Sigmoid colon (tissue), 7 donors: Measurements from ENCODE around the gene ACP5. TPM values are rescaled to one million over a fixed set of nuclear protein-coding genes. Genes with fewer than 3 reads are reported as not detected.
A peak's percentile ranks its signal among the peaks of the same experiment; 100 is the strongest.

Source experiments
- DNase-seq: peaks from one replicate; pipeline ENCODE4 v3.0.0-alpha.2; 2019
- H3K27ac ChIP-seq, 4 donors: fragments of 200-600 bp; sonication (generic); one replicate each; pipeline ENCODE4 v1.5.1; 2016 to 2019; ENCODE audit warnings: mild to moderate bottlenecking in 1 of 4
- H3K27me3 ChIP-seq, 3 donors: fragments of 200-600 bp; sonication (generic); one replicate each; pipeline ENCODE4 v1.5.1; 2019; ENCODE audit warnings: mild to moderate bottlenecking in 1 of 3
- H3K36me3 ChIP-seq, 4 donors: fragments of 200-600 bp; sonication (generic); one replicate each; pipeline ENCODE4 v1.5.1; 2016 to 2019
- H3K4me1 ChIP-seq, 4 donors: fragments of 200-600 bp; sonication (generic); one replicate each; pipeline ENCODE4 v1.5.1; 2017 to 2019
- H3K4me3 ChIP-seq, 4 donors: fragments of 200-600 bp; sonication (generic); one replicate each; pipeline ENCODE4 v1.5.1; 2017 to 2019; ENCODE audit warnings: mild to moderate bottlenecking in 2 of 4, moderate library complexity in 1 of 4
- H3K9me3 ChIP-seq, 4 donors: fragments of 200-600 bp in 3 of 4; sonication (generic) in 3 of 4; one replicate each; pipeline versions ENCODE4 v1.5.1 to v1.6.1; 2013 to 2019
- CTCF ChIP-seq, 4 experiments: fragments of 450-650 bp in 3 of 4; fragments of 200-600 bp in 1 of 4; IDR thresholded peaks; one replicate each; pipeline ENCODE4 v1.5.1; 2016 to 2019; ENCODE audit warnings: antibody characterized with exemption in 4 of 4, mild to moderate bottlenecking in 3 of 4, moderate library complexity in 2 of 4
- EP300 ChIP-seq, 4 donors: sonication (generic); formaldehyde crosslinking; IDR thresholded peaks; one replicate each; pipeline ENCODE4 v1.6.1; 2017; ENCODE audit warnings: antibody characterized with exemption in 4 of 4
- POLR2A ChIP-seq, 2 donors: fragments of 450-650 bp; IDR thresholded peaks; one replicate each; pipeline ENCODE4 v1.6.1; 2016; ENCODE audit warnings: antibody characterized with exemption in 2 of 2, mild to moderate bottlenecking in 2 of 2, moderate library complexity in 2 of 2
- POLR2AphosphoS5 ChIP-seq, 4 donors: sonication (generic); formaldehyde crosslinking; IDR thresholded peaks; one replicate each; pipeline ENCODE4 v1.6.1; 2017; ENCODE audit warnings: antibody characterized with exemption in 4 of 4
- WGBS, 2 donors: extraction: QIAGEN DNeasy Blood & Tissue Kit; methylation state at CpG; one replicate each; pipeline ENCODE4 v1.1.7; 2013; 5-methylcytosine and 5-hydroxymethylcytosine counted together
- intact Hi-C: fragments of 100-400 bp; cut with DNase I; formaldehyde crosslinking; loops from one replicate; pipeline ENCODE4 v1.15.1; 2023
- polyA plus RNA-seq, 3 donors: library from polyadenylated mRNA; stranded (reverse); fragments of 200-250 nt; gene quantifications; one replicate each; pipeline ENCODE4 v1.2.3, GENCODE V29; 2013
- total RNA-seq, 4 donors: library from RNA; depleted of rRNA; stranded (reverse); fragments of >200 nt; gene quantifications; one replicate each; pipeline ENCODE4 v1.1.0, GENCODE V29; 2016
- donor health status: healthy with polysubstance abuse.
- donor health status: Bipolar disorder and iron deficiency.
- donor health status: healthy.

Gene ACP5
- total and polyA plus RNA-seq, 7 donors = 7.6 to 266 (median 23.5) TPM

- TF ChIP-seq EP300 (IDR thresholded peaks at IDR 0.05) (no peak), POLR2A (IDR thresholded peaks at IDR 0.05) (no peak), CTCF (IDR thresholded peaks at IDR 0.05) (no peak), POLR2AphosphoS5 (IDR thresholded peaks at IDR 0.05) (no peak)
- 89% methylated on average over 4 of the region's 4 CpGs for WGBS, 2 donors
- no peak for DNase-seq
- Histone ChIP-seq H3K36me3 (no peaks in the 10 kb centered on the region), H3K27me3 (no peaks in the 10 kb centered on the region), H3K27ac (no peak overlapping the region), H3K9me3 (no peaks in the 10 kb centered on the region), H3K4me3 (no peak overlapping the region), H3K4me1 (peaks cover 0 to 19% (median 16%) of the 10 kb centered on the region in 4 donors)
- intact Hi-C loops = loop anchor here (10.0 kb wide), 1 partner anchor 219 kb away; the partner anchor contains the start of gene SWSAP1
Measured at GRCh38 chr19:11594084-11594483, 16.6 kb upstream of the ACP5 start.

- no peak for DNase-seq
- no peaks in the 10 kb centered on the region for H3K9me3 ChIP-seq
- H3K4me1 ChIP-seq = no peaks in the 10 kb centered on the region
- no peaks in the 10 kb centered on the region for H3K36me3 ChIP-seq
- no peak overlapping the region for H3K4me3 ChIP-seq
- H3K27me3 ChIP-seq = no peaks in the 10 kb centered on the region
- H3K27ac ChIP-seq = peak overlapping the region in 1 of 4 donors; percentile 2
- 27 to 74% methylated on average over 13 of the region's 13 CpGs for WGBS, 2 donors
- TF ChIP-seq POLR2A (IDR thresholded peaks at IDR 0.05) (no peak), CTCF (IDR thresholded peaks at IDR 0.05) (peak in 2 of 4 experiments; percentile 7 to 9)
- intact Hi-C loops = loop anchor here (2.0 to 5.0 kb wide), 3 partner anchors 27 to 296 kb away; no protein-coding TSS in a partner anchor
Measured at GRCh38 chr19:11587975-11588631, 10.7 kb upstream of the ACP5 start.

GRCh38 chr19:11587302-11587974 lies 10.0 kb upstream of the ACP5 start:
- Histone ChIP-seq H3K4me1 (no peaks in the 10 kb centered on the region), H3K27ac (peak overlapping the region in 1 of 4 donors; percentile 2), H3K9me3 (no peaks in the 10 kb centered on the region), H3K4me3 (no peak overlapping the region), H3K27me3 (no peaks in the 10 kb centered on the region), H3K36me3 (no peaks in the 10 kb centered on the region)
- 2 to 8% methylated on average over 7 of the region's 7 CpGs for WGBS, 2 donors
- intact Hi-C loops = loop anchor here (2.0 to 5.0 kb wide), 3 partner anchors 27 to 295 kb away; no protein-coding TSS in a partner anchor
- TF ChIP-seq CTCF (IDR thresholded peaks at IDR 0.05) (peak; percentile 83 to 91 (median 88)), POLR2A (IDR thresholded peaks at IDR 0.05) (no peak)
- DNase-seq = peak; percentile 86

GRCh38 chr19:11586331-11586730 lies 8.9 kb upstream of the ACP5 start:
- H3K27ac ChIP-seq = no peak overlapping the region
- H3K36me3 ChIP-seq = no peaks in the 10 kb centered on the region
- no peaks in the 10 kb centered on the region for H3K27me3 ChIP-seq
- H3K4me3 ChIP-seq = no peak overlapping the region
- DNase-seq = no peak
- no peaks in the 10 kb centered on the region for H3K9me3 ChIP-seq
- no peaks in the 10 kb centered on the region for H3K4me1 ChIP-seq
- TF ChIP-seq POLR2A (IDR thresholded peaks at IDR 0.05) = no peak
- TF ChIP-seq POLR2AphosphoS5 (IDR thresholded peaks at IDR 0.05) = no peak
- TF ChIP-seq CTCF (IDR thresholded peaks at IDR 0.05) = no peak
- no peak for TF ChIP-seq EP300 (IDR thresholded peaks at IDR 0.05)
- intact Hi-C loops = loop anchor here (2.0 to 5.0 kb wide), 3 partner anchors 26 to 294 kb away; no protein-coding TSS in a partner anchor
- 64 to 72% methylated on average over 6 of the region's 6 CpGs for WGBS, 2 donors
